Measurements from ENCODE around the gene HIGD2A. TPM values are rescaled to one million over a fixed set of nuclear protein-coding genes. Genes with fewer than 3 reads are reported as not detected.

The HIGD2A gene
- total RNA-seq, 1 experiment from 2014 or later = 98.2 TPM

- TF ChIP-seq, protein P1, sequence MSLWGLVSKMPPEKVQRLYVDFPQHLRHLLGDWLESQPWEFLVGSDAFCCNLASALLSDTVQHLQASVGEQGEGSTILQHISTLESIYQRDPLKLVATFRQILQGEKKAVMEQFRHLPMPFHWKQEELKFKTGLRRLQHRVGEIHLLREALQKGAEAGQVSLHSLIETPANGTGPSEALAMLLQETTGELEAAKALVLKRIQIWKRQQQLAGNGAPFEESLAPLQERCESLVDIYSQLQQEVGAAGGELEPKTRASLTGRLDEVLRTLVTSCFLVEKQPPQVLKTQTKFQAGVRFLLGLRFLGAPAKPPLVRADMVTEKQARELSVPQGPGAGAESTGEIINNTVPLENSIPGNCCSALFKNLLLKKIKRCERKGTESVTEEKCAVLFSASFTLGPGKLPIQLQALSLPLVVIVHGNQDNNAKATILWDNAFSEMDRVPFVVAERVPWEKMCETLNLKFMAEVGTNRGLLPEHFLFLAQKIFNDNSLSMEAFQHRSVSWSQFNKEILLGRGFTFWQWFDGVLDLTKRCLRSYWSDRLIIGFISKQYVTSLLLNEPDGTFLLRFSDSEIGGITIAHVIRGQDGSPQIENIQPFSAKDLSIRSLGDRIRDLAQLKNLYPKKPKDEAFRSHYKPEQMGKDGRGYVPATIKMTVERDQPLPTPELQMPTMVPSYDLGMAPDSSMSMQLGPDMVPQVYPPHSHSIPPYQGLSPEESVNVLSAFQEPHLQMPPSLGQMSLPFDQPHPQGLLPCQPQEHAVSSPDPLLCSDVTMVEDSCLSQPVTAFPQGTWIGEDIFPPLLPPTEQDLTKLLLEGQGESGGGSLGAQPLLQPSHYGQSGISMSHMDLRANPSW (CRISPR knock-in tag; conservative IDR thresholded peaks at IDR 0.05; ENCODE audit: low read depth) = no peak
- TF ChIP-seq CREM (CRISPR knock-in tag; IDR thresholded peaks at IDR 0.05) = no peak
- no peak for TF ChIP-seq TEAD4 (CRISPR knock-in tag; IDR thresholded peaks at IDR 0.05)
- TF ChIP-seq CREB1 (CRISPR knock-in tag; IDR thresholded peaks at IDR 0.05) = no peak
- no peak for TF ChIP-seq JUN (CRISPR knock-in tag; IDR thresholded peaks at IDR 0.05)
Measured at GRCh38 chr5:176381979-176382378, 6.6 kb upstream of the HIGD2A start (continued).

GRCh38 chr5:176382721-176383120 lies 5.8 kb upstream of the HIGD2A start:
- no peaks in the 10 kb centered on the region for H3K27me3 Mint-ChIP-seq (ENCODE audit: low read depth)
- no peak overlapping the region for H3K27ac Mint-ChIP-seq
- no peak overlapping the region for H3K4me3 Mint-ChIP-seq
- DNase-seq (ENCODE audit: low spot score) (no peak), ATAC-seq (no peak)
- no peaks in the 10 kb centered on the region for H3K9me3 Mint-ChIP-seq
- CTCF ChIA-PET = no interaction called here
- H3K4me1 Mint-ChIP-seq = peaks cover 14% of the 10 kb centered on the region
- POLR2A ChIA-PET = no interaction called here
- TF ChIP-seq ZNF423 (CRISPR knock-in tag; IDR thresholded peaks at IDR 0.05) = no peak
- TF ChIP-seq GTF2I (CRISPR knock-in tag; conservative IDR thresholded peaks at IDR 0.05) = no peak
- TF ChIP-seq, protein P2, sequence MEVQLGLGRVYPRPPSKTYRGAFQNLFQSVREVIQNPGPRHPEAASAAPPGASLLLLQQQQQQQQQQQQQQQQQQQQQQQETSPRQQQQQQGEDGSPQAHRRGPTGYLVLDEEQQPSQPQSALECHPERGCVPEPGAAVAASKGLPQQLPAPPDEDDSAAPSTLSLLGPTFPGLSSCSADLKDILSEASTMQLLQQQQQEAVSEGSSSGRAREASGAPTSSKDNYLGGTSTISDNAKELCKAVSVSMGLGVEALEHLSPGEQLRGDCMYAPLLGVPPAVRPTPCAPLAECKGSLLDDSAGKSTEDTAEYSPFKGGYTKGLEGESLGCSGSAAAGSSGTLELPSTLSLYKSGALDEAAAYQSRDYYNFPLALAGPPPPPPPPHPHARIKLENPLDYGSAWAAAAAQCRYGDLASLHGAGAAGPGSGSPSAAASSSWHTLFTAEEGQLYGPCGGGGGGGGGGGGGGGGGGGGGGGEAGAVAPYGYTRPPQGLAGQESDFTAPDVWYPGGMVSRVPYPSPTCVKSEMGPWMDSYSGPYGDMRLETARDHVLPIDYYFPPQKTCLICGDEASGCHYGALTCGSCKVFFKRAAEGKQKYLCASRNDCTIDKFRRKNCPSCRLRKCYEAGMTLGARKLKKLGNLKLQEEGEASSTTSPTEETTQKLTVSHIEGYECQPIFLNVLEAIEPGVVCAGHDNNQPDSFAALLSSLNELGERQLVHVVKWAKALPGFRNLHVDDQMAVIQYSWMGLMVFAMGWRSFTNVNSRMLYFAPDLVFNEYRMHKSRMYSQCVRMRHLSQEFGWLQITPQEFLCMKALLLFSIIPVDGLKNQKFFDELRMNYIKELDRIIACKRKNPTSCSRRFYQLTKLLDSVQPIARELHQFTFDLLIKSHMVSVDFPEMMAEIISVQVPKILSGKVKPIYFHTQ (CRISPR knock-in tag; IDR thresholded peaks at IDR 0.05) = no peak
- no peak for TF ChIP-seq FOXJ3 (CRISPR knock-in tag; IDR thresholded peaks at IDR 0.05; ENCODE audit: borderline replicate concordance)
- TF ChIP-seq ZBTB43 (CRISPR knock-in tag; IDR thresholded peaks at IDR 0.05) = no peak
- no peak for TF ChIP-seq HMGA2 (CRISPR knock-in tag; IDR thresholded peaks at IDR 0.05)
- TF ChIP-seq PRRX2 (CRISPR knock-in tag; IDR thresholded peaks at IDR 0.05) = no peak
- TF ChIP-seq, protein P3, sequence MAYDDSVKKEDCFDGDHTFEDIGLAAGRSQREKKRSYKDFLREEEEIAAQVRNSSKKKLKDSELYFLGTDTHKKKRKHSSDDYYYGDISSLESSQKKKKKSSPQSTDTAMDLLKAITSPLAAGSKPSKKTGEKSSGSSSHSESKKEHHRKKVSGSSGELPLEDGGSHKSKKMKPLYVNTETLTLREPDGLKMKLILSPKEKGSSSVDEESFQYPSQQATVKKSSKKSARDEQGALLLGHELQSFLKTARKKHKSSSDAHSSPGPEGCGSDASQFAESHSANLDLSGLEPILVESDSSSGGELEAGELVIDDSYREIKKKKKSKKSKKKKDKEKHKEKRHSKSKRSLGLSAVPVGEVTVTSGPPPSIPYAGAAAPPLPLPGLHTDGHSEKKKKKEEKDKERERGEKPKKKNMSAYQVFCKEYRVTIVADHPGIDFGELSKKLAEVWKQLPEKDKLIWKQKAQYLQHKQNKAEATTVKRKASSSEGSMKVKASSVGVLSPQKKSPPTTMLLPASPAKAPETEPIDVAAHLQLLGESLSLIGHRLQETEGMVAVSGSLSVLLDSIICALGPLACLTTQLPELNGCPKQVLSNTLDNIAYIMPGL (CRISPR knock-in tag; IDR thresholded peaks at IDR 0.05) = no peak
- TF ChIP-seq CDX4 (CRISPR knock-in tag; IDR thresholded peaks at IDR 0.05; ENCODE audit: borderline replicate concordance) = no peak
- no peak for TF ChIP-seq TCF7 (CRISPR knock-in tag; IDR thresholded peaks at IDR 0.05; ENCODE audit: low read depth)
- TF ChIP-seq ZNF532 (CRISPR knock-in tag; IDR thresholded peaks at IDR 0.05; ENCODE audit: borderline replicate concordance) = no peak
- no peak for TF ChIP-seq CREM (CRISPR knock-in tag; IDR thresholded peaks at IDR 0.05)
- TF ChIP-seq ZNF416 (CRISPR knock-in tag; IDR thresholded peaks at IDR 0.05) = no peak
- no peak for TF ChIP-seq ATF6 (CRISPR knock-in tag; IDR thresholded peaks at IDR 0.05)
- TF ChIP-seq, protein P4, sequence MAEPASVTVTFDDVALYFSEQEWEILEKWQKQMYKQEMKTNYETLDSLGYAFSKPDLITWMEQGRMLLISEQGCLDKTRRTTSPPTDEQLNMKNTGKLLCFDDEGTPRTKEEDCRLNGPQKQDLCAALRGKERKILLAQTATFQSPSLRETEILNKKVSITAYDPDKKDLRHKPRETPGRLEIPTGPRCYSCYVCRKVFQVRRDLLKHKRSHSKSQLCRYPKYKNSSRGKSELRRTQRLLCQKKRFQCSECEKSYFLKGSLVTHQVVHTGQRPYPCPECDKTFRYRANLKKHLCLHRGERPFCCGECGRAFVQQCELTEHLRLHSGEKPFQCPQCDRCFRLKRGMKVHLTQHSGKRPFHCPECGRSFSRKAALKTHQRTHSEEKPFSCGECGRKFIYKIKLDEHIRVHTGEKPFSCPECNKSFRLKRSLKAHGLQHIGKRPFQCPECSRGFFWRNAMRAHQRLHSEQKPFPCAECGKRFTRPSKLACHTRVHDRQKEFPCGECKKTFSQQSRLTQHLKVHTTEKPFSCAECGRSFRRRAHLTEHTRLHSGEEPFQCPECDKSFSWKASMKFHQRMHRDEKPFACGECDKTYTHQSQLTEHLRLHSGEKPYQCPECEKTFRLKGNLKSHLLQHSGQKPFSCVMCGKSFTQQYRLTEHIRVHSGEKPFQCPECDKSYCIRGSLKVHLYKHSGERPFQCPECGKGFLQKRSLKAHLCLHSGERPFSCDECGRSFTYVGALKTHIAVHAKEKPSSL (CRISPR knock-in tag; conservative IDR thresholded peaks at IDR 0.05) = no peak
- H3K36me3 Mint-ChIP-seq = peaks cover 57% of the 10 kb centered on the region

Measured in WTC11 (cell line).